Right atrium auricular region (tissue), 2 donors: ENCODE data around the gene MFGE8. TPM values are rescaled to one million over a fixed set of nuclear protein-coding genes. Genes with fewer than 3 reads are reported as not detected.

ENCODE experiments used
- DNase-seq: peaks from one replicate; pipeline ENCODE4 v3.0.0-alpha.2; 2019; ENCODE audit warnings: low spot score
- H3K27ac ChIP-seq, 2 donors: fragments of 200-600 bp; sonication (generic); 1 replicate in 1 of 2; 2 replicates in 1 of 2; pipeline ENCODE4 v1.5.1; 2016 to 2019
- H3K27me3 ChIP-seq, 2 donors: fragments of 200-600 bp; sonication (generic); one replicate each; pipeline versions ENCODE4 v1.5.1 to v1.6.0; 2017 to 2019
- H3K36me3 ChIP-seq: fragments of 200-600 bp; sonication (generic); one replicate; pipeline ENCODE4 v1.5.1; 2016
- H3K4me1 ChIP-seq, 2 donors: fragments of 200-600 bp; sonication (generic); one replicate each; pipeline versions ENCODE4 v1.5.1 to v1.6.0; 2017 to 2019
- H3K4me3 ChIP-seq, 2 donors: fragments of 200-600 bp; sonication (generic); 1 replicate in 1 of 2; 2 replicates in 1 of 2; pipeline ENCODE4 v1.5.1; 2017 to 2019; ENCODE audit warnings: mild to moderate bottlenecking in 1 of 2, moderate library complexity in 1 of 2
- H3K9me3 ChIP-seq, 2 donors: fragments of 200-600 bp; sonication (generic); one replicate each; pipeline ENCODE4 v1.5.1; 2019
- total RNA-seq, 2 donors: library from RNA; depleted of rRNA; stranded (reverse); fragments of >200 nt; gene quantifications; one replicate each; pipeline ENCODE4 v1.1.0, GENCODE V29; 2016
- TF ChIP-seq, protein P1 (sequence below), 2 donors: fragments of 200-600 bp; sonication (generic); IDR thresholded peaks; one replicate each; pipeline ENCODE4 v1.5.1; 2019; ENCODE audit warnings: antibody characterized with exemption in 2 of 2

MFGE8 gene
- total RNA-seq, 2 donors from 2014 or later, result 341 to 552 TPM

DNA sequence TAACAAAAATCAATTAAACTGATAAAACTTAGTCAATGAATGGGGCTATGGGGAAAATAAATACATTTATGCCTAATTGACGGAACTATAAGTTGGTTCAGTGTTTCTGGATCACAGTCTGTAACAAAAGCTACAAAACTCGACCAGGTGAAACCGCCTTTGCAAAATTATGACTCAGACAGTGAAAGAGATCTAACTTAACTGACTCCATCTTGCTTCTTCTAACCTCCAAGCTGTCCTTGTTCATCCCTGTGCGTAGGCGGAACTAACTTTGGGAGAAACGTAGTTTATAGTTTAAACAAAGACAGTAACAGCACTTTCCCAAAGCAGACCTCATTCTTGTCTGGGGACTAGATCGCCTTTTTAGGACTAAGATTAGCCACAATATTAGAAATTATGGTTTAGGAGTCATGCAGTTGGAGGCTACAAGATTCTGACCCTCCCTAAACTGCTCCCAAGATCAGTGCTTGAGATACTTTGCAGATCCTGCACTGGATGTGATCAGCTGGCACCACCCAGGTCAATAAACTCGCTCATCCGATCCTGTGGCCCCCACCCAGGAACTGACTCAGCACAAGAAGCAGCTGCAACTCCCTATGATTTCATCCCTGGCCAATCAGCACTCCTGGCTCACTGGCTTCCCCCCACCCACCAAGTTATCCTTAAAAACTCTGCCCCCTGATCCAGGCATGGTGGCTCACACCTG is 7.2 kb upstream of the MFGE8 start:
- Histone ChIP-seq H3K4me1 (peaks cover 0 to 14% of the 10 kb centered on the region in 2 donors), H3K9me3 (no peaks in the 10 kb centered on the region), H3K36me3 (no peaks in the 10 kb centered on the region), H3K27me3 (no peaks in the 10 kb centered on the region), H3K4me3 (no peak overlapping the region), H3K27ac (no peak overlapping the region)
- TF ChIP-seq, protein P1, sequence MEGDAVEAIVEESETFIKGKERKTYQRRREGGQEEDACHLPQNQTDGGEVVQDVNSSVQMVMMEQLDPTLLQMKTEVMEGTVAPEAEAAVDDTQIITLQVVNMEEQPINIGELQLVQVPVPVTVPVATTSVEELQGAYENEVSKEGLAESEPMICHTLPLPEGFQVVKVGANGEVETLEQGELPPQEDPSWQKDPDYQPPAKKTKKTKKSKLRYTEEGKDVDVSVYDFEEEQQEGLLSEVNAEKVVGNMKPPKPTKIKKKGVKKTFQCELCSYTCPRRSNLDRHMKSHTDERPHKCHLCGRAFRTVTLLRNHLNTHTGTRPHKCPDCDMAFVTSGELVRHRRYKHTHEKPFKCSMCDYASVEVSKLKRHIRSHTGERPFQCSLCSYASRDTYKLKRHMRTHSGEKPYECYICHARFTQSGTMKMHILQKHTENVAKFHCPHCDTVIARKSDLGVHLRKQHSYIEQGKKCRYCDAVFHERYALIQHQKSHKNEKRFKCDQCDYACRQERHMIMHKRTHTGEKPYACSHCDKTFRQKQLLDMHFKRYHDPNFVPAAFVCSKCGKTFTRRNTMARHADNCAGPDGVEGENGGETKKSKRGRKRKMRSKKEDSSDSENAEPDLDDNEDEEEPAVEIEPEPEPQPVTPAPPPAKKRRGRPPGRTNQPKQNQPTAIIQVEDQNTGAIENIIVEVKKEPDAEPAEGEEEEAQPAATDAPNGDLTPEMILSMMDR (IDR thresholded peaks at IDR 0.05), result no peak
- DNase-seq, result peak; percentile 56

GRCh38 chr15:88918738-88919137 is 5.6 kb upstream of the MFGE8 start:
- H3K4me1 ChIP-seq, result peaks cover 0 to 14% of the 10 kb centered on the region in 2 donors
- no peaks in the 10 kb centered on the region for H3K27me3 ChIP-seq
- H3K9me3 ChIP-seq, result no peaks in the 10 kb centered on the region
- TF ChIP-seq, protein P1 (IDR thresholded peaks at IDR 0.05), result no peak
- DNase-seq, result peak; percentile 91
- H3K36me3 ChIP-seq, result no peaks in the 10 kb centered on the region
- peak overlapping the region; percentile 17 to 79 for H3K27ac ChIP-seq
- no peak overlapping the region for H3K4me3 ChIP-seq

DNA sequence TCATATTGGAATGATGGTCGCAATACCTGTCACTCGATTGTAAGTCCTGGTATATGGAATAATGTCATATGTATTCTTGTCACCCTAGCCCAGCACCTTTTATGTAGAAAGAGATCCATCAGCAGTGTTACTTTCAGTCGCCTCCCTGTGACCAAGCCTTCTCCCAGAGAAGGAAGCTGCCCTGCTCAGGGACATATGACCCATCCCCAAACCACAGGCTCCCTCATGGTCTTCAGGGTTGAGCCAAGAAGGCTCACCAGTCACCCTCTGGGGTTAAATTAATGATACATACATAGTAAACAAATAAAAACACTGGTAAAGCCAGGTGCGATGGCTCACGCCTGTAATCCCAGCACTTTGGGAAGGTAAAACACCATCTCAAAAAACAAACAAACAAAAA is 4.6 kb upstream of the MFGE8 start:
- no peaks in the 10 kb centered on the region for H3K9me3 ChIP-seq
- no peaks in the 10 kb centered on the region for H3K27me3 ChIP-seq
- no peak overlapping the region for H3K4me3 ChIP-seq
- peaks cover 0 to 14% of the 10 kb centered on the region in 2 donors for H3K4me1 ChIP-seq
- TF ChIP-seq, protein P1 (IDR thresholded peaks at IDR 0.05), result no peak
- no peak for DNase-seq
- no peaks in the 10 kb centered on the region for H3K36me3 ChIP-seq
- peak overlapping the region; percentile 17 to 60 for H3K27ac ChIP-seq

GRCh38 chr15:88915354-88915753 is 2.2 kb upstream of the MFGE8 start:
- no peak for DNase-seq
- Histone ChIP-seq H3K4me3 (no peak overlapping the region), H3K36me3 (peaks cover 3% of the 10 kb centered on the region), H3K9me3 (no peaks in the 10 kb centered on the region), H3K27ac (no peak overlapping the region), H3K4me1 (peaks cover 0 to 38% of the 10 kb centered on the region in 2 donors), H3K27me3 (no peaks in the 10 kb centered on the region)
- TF ChIP-seq, protein P1 (IDR thresholded peaks at IDR 0.05), result no peak

GRCh38 chr15:88913850-88914169 is 631 bp upstream of the MFGE8 start:
- Histone ChIP-seq H3K9me3 (no peaks in the 10 kb centered on the region), H3K27ac (peak overlapping the region in 1 of 2 donors; percentile 97), H3K27me3 (no peaks in the 10 kb centered on the region), H3K36me3 (peaks cover 18% of the 10 kb centered on the region), H3K4me1 (peaks cover 0 to 49% of the 10 kb centered on the region in 2 donors), H3K4me3 (peak overlapping the region in 1 of 2 donors; percentile 80)
- no peak for DNase-seq
- TF ChIP-seq, protein P1 (IDR thresholded peaks at IDR 0.05), result no peak

- Histone ChIP-seq H3K4me3 (peak overlapping the region; percentile 78 to 80), H3K27me3 (no peaks in the 10 kb centered on the region), H3K9me3 (no peaks in the 10 kb centered on the region), H3K4me1 (peaks cover 0 to 52% of the 10 kb centered on the region in 2 donors), H3K36me3 (peaks cover 31% of the 10 kb centered on the region), H3K27ac (peak overlapping the region; percentile 91 to 97)
- TF ChIP-seq, protein P1 (IDR thresholded peaks at IDR 0.05), result no peak
- no peak for DNase-seq
Measured at GRCh38 chr15:88912500-88912921, 668 bp downstream of the MFGE8 start.
